IPS DF 19.7 (cell line): ENCODE measurements around the gene ABI2.
"Not testable (repeated sequence)": the region's sequence is repeated elsewhere in the genome, so short reads cannot be mapped to it uniquely, and the experiment has no call there.

Source experiments
- DNase-seq: peaks from one replicate; pipeline ENCODE4 v3.0.0-alpha.2; 2013; ENCODE audit warnings: low read depth, low spot score

ABI2 gene

GRCh38 chr2:203327901-203328759 lies at the start of gene ABI2:
Gene ABI2, plus strand, starts transcription at chr2:203328394. Its CDS starts 121 bp downstream, at chr2:203328515.
- DNase-seq = peak; percentile 57

DNA sequence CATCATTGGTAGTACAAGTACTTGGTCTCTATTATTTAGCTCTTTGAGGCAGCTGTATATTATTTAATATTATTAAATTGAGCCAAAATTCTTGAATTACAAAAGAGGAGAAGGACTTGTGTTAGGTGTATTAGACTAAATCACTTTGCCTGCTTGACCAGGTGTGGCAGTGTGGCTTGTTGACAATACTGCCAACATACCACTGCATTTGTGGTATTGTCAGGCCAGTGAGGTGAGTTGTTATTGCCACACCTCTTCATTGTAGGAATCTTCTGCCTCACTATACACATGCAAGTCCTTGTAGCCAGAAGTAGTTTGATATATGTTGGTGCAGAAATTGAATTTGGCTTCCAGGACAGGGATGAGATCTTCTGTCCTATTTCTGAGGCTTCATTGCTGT lies 48.9 kb upstream of the ABI2 start:
- DNase-seq = no peak

- DNase-seq = no peak
These were observed 47.6 kb upstream of the ABI2 start for GRCh38 chr2:203280428-203281064.

DNA sequence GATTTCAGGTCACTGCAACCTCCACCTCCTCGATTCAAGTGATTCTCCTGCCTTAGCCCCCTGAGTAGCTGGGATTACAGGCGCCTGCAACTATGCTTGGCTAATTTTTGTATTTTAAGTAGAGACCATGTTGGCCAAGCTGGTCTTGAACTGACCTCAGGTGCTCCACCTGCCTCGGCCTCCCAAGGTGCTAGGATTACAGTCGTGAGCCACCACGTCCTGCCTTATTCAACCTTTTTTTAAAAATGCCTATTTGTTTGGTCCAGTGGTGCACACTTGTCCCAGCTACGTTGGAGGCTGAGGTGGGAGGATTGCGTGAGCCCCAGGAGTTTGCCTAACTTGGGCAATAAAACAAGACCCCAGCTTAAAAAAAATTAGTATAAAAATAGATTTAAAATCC lies 46.1 kb upstream of the ABI2 start:
- DNase-seq = no peak

- no peak for DNase-seq
These were observed 41.7 kb upstream of the ABI2 start for GRCh38 chr2:203286532-203286931.

GRCh38 chr2:203301667-203302066 lies 26.5 kb upstream of the ABI2 start:
- DNase-seq = no peak

DNA sequence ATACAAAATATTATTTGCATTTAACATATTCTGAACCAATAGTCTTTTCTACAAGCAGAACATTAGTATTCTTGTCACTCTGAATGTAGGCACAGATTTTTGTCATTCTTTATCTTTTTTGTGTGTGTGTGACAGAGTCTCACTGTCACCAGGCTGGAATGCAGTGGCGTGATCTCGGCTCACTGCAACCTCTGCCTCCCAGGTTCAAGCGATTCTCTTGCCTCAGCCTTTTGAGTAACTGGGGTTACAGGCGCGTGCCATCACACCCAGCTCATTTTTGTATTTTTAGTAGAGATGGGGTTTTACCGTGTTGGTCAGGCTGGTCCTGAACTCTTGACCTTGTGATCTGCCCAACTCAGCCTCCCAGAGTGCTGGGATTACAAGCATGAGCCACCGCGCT lies 25.6 kb upstream of the ABI2 start:
- DNase-seq = not testable (repeated sequence)

- no peak for DNase-seq
These were observed 17.3 kb upstream of the ABI2 start for GRCh38 chr2:203310688-203311436.

GRCh38 chr2:203326356-203326755 lies 1.8 kb upstream of the ABI2 start:
- DNase-seq = no peak

GRCh38 chr2:203327582-203327900 lies 653 bp upstream of the ABI2 start:
- no peak for DNase-seq

GRCh38 chr2:203328760-203329540 lies 756 bp downstream of the ABI2 start:
- no peak for DNase-seq

GRCh38 chr2:203330434-203330833 lies 2.2 kb downstream of the ABI2 start:
- no peak for DNase-seq

DNA sequence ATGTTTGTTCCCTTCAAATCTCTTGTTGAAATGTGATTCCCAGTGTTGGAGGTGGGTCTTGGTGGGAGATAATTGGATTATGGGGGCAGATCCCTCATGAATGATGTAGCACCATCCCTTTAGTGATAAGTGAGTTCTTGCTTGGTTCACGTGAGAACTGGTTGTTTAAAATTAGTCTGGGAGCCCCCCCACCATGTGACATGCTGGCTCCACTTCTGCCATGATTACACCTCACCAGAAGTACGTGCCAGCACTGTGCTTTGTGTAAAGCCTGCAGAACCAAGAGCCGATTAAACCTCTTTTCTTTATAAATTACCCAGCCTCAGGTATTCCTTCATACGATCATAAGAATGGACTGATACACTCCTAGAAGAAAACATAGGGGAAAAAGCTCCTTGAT lies 10.1 kb downstream of the ABI2 start:
- no peak for DNase-seq

- peak; percentile 75 for DNase-seq
These were observed 12.7 kb downstream of the ABI2 start for GRCh38 chr2:203340791-203341487.

- DNase-seq = no peak
These were observed 13.6 kb downstream of the ABI2 start for GRCh38 chr2:203341741-203342310.

DNA sequence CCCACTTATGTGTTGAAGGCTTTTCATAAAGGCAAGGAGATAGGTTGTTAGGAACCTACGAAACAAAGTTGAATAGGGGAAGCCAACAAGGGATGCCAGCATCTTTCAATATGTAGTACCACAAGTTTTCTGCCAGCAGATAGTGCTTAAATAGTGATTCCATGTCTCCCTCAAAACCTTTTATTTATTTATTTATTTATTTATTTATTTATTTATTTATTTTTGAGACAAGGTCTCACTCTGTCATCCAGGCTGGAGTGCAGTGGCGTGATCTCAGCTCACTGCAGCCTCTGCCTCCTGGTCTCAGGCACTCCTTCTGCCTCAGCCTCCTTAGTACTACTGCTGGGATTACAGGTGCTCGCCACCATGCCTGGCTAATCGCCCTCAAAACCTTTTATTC lies 14.2 kb downstream of the ABI2 start:
- DNase-seq = not testable (repeated sequence)

DNA sequence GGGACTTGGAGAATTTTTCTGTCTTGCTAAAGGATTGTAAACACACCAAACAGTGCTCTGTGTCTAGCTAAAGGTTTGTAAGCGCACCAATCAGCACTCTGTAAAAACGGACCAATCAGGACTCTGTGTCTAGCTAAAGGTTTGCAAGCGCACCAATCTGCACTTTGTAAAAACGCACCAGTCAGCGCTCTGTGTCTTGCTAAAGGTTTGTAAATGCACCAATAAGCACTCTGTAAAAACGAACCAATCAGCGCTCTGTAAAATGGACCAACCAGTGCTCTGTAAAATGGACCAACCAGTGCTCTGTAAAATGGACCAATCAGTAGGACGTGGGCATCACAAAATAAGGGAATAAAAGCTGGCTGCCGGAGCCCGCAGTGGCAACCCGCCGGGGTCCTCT lies 16.5 kb downstream of the ABI2 start:
- no peak for DNase-seq

DNA sequence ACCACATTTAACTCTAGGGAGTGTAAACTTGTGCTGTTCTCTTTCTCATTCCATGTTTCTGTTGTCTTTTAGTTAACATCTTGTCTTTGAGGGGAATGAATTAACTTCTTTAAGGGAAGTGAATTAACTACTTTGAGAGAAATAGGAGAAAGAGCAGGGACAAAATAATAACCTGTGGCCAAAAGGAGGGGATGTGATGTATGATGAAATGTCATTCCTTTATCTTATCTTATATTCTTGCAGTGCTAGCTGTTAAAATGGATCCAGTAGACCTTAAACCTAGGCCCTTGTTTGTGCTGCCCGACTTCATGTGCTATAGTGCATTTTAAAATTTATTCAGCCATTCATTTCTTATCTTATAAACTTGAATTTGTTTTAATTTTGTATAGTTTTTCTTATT lies 18.4 kb downstream of the ABI2 start:
- no peak for DNase-seq

DNA sequence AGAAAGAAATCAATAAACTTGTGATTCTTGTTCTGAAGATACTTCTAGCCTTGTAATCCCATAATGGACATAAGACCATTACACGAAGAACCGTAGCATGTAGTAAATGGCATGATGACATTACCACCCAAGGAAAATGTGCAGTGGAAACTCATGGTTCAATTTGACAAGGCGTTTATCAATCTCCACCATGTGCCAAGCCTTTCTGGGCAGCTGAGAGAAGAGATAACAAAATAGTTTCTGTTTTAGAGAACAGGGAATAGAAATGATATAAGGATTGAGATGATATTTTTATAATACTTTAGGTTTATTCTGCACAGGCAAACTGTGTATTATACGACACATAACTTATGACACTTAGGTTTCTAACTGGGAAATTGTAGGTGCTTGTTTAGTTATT lies 19.2 kb downstream of the ABI2 start:
- no peak for DNase-seq

GRCh38 chr2:203352604-203353255 lies 24.5 kb downstream of the ABI2 start:
- DNase-seq = no peak
